Esophagus squamous epithelium (tissue), 5 donors: ENCODE measurements around the gene DCUN1D2. TPM values are rescaled to one million over a fixed set of nuclear protein-coding genes. Genes with fewer than 3 reads are reported as not detected.

Source experiments
- DNase-seq: peaks from one replicate; lab custom pipeline; 2025; lab: John Stamatoyannopoulos, UW
- H3K27ac ChIP-seq, 4 donors: fragments of 200-600 bp; sonication (generic); one replicate each; pipeline ENCODE4 v1.5.1; 2016 to 2019; ENCODE audit warnings: mild to moderate bottlenecking in 1 of 4
- H3K27me3 ChIP-seq, 4 donors: fragments of 200-600 bp; sonication (generic); 1 replicate in 3 of 4; 2 replicates in 1 of 4; pipeline versions ENCODE4 v1.5.1 to v1.6.0; 2017 to 2021; ENCODE audit warnings: antibody characterized with exemption in 1 of 4
- H3K36me3 ChIP-seq, 3 donors: fragments of 200-600 bp; sonication (generic); one replicate each; pipeline ENCODE4 v1.5.1; 2016 to 2019
- H3K4me1 ChIP-seq, 3 donors: fragments of 200-600 bp; sonication (generic); one replicate each; pipeline ENCODE4 v1.5.1; 2017 to 2019
- H3K4me3 ChIP-seq, 4 donors: fragments of 200-600 bp; sonication (generic); 1 replicate in 3 of 4; 2 replicates in 1 of 4; pipeline ENCODE4 v1.5.1; 2016 to 2019; ENCODE audit warnings: mild to moderate bottlenecking in 2 of 4, moderate library complexity in 1 of 4
- H3K9me3 ChIP-seq, 3 donors: fragments of 200-600 bp; sonication (generic); one replicate each; pipeline ENCODE4 v1.5.1; 2016 to 2019
- POLR2A ChIP-seq, 4 donors: fragments of 450-650 bp; IDR thresholded peaks; one replicate each; pipeline ENCODE4 v1.6.1; 2017; ENCODE audit warnings: antibody characterized with exemption in 4 of 4, mild to moderate bottlenecking in 4 of 4, moderate library complexity in 3 of 4
- WGBS, 2 donors: methylation state at CpG; one replicate each; pipeline ENCODE4 v1.1.5; 2018; 5-methylcytosine and 5-hydroxymethylcytosine counted together
- intact Hi-C: fragments of 100-400 bp; cut with DNase I; formaldehyde crosslinking; loops from one replicate; pipeline ENCODE4 v1.15.0; 2022
- total RNA-seq, 4 donors: library from RNA; depleted of rRNA; stranded (reverse); fragments of >200 nt; gene quantifications; one replicate each; pipeline ENCODE4 v1.1.0, GENCODE V29; 2016
- TF ChIP-seq, protein P1 (sequence below), 6 experiments: fragments of 450-650 bp in 4 of 6; fragments of 200-600 bp in 2 of 6; sonication (generic) in 2 of 6; IDR thresholded peaks; one replicate each; pipeline ENCODE4 v1.5.1; 2016 to 2019; ENCODE audit warnings: antibody characterized with exemption in 6 of 6, mild to moderate bottlenecking in 4 of 6, moderate library complexity in 4 of 6
- donor health status: DM: yes; HTN: yes; CAD: no.

The DCUN1D2 gene
- total RNA-seq, 4 donors from 2014 or later, result 4.7 to 14.1 (median 7.7) TPM

DNA sequence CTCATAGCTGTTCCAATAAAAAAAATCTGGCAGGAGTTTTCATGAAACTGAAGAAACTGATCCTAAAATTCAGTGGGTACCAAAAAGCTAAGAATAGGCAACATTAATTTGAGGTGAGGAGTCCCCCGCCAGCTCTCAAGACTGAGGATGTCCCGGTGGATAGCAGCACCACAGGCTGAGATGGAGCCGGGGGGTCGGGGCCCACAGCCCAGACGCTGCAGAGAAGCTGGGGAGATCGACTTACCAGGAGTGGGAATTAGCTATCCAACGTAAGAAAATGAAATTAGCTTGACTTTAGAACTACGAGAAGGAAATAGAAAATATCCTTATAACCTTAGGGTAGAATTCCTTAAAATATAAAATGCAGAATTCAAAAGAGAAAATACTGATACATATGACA lies 23.2 kb upstream of the DCUN1D2 start:
- no peaks in the 10 kb centered on the region for H3K9me3 ChIP-seq
- 81 to 89% methylated on average over 8 of the region's 8 CpGs for WGBS, 2 donors
- H3K4me3 ChIP-seq, result no peak overlapping the region
- TF ChIP-seq, protein P1, sequence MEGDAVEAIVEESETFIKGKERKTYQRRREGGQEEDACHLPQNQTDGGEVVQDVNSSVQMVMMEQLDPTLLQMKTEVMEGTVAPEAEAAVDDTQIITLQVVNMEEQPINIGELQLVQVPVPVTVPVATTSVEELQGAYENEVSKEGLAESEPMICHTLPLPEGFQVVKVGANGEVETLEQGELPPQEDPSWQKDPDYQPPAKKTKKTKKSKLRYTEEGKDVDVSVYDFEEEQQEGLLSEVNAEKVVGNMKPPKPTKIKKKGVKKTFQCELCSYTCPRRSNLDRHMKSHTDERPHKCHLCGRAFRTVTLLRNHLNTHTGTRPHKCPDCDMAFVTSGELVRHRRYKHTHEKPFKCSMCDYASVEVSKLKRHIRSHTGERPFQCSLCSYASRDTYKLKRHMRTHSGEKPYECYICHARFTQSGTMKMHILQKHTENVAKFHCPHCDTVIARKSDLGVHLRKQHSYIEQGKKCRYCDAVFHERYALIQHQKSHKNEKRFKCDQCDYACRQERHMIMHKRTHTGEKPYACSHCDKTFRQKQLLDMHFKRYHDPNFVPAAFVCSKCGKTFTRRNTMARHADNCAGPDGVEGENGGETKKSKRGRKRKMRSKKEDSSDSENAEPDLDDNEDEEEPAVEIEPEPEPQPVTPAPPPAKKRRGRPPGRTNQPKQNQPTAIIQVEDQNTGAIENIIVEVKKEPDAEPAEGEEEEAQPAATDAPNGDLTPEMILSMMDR (IDR thresholded peaks at IDR 0.05), result no peak
- no peak for TF ChIP-seq POLR2A (IDR thresholded peaks at IDR 0.05)
- no peaks in the 10 kb centered on the region for H3K27me3 ChIP-seq
- no peak for DNase-seq
- intact Hi-C loops, result no loop called here
- H3K4me1 ChIP-seq, result no peaks in the 10 kb centered on the region
- H3K36me3 ChIP-seq, result peaks cover 0 to 67% (median 14%) of the 10 kb centered on the region in 3 donors
- no peak overlapping the region for H3K27ac ChIP-seq

DNA sequence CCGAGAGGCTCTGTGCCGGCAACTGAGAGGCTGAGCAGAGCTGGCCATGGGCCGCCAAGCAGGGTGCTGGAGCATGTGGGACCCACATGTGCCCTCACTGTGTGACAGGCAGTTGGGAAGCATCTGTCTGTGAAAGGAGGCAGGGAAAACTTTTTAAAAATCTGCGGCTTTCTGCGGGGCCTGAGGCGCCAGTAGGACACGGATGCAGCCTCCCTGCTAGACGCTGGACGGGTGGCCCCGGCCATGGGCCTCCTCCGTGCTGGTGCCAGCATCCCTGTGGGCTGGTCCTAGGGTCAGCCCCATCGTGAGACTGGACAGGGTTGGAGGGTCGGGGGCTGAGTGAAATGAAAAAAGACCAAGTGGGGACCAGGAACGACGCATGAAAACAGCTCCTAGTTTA lies 20.9 kb upstream of the DCUN1D2 start:
- Histone ChIP-seq H3K4me1 (no peaks in the 10 kb centered on the region), H3K27me3 (no peaks in the 10 kb centered on the region), H3K9me3 (no peaks in the 10 kb centered on the region), H3K36me3 (peaks cover 0 to 76% (median 14%) of the 10 kb centered on the region in 3 donors), H3K27ac (no peak overlapping the region), H3K4me3 (no peak overlapping the region)
- no peak for TF ChIP-seq POLR2A (IDR thresholded peaks at IDR 0.05)
- TF ChIP-seq, protein P1 (IDR thresholded peaks at IDR 0.05), result no peak
- DNase-seq, result no peak
- 89 to 93% methylated on average over 13 to 14 of the region's 15 CpGs for WGBS, 2 donors
- intact Hi-C loops, result no loop called here

DNA sequence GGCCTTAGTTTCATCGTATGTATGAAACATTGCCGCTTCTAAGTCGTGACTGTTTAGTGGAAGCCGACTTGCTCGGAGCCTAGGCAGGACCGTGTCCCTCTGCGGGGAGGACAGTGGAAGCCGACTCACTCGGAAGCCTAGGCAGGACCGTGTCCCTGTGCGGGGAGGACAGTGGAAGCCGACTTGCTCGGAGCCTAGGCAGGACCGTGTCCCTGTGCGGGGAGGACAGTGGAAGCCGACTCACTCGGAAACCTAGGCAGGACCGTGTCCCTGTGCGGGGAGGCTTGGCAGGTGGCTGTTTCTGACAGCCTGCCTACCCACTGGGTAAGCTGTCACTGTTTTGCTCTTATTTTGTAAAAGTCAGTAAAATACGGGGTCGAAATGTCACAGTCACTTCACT lies 20.4 kb upstream of the DCUN1D2 start:
- no peaks in the 10 kb centered on the region for H3K4me1 ChIP-seq
- H3K9me3 ChIP-seq, result no peaks in the 10 kb centered on the region
- no peaks in the 10 kb centered on the region for H3K27me3 ChIP-seq
- H3K36me3 ChIP-seq, result peaks cover 0 to 76% (median 14%) of the 10 kb centered on the region in 3 donors
- DNase-seq, result no peak
- TF ChIP-seq, protein P1 (IDR thresholded peaks at IDR 0.05), result no peak
- TF ChIP-seq POLR2A (IDR thresholded peaks at IDR 0.05), result no peak
- intact Hi-C loops, result no loop called here
- no peak overlapping the region for H3K4me3 ChIP-seq
- 94 to 97% methylated on average over 6 to 18 of the region's 21 CpGs for WGBS, 2 donors
- no peak overlapping the region for H3K27ac ChIP-seq

DNA sequence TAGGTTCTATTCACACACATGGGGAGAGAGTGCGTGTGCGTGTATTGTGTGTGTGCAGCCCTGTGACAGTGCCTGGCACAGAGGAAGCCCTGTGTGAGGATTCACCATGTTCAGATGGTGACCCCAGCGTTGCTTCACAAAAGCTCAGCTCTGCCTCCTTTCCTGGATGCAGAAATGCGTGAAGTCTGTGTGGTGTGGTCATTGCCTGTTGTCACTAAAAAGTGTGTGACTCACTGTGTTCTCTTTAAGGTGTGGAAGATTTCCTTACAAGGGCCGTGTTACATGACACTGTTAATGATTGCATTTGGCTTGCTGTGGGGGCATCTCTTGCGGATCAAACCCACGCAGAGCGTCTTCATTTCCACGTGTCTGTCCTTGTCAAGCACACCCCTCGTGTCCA lies 19.5 kb upstream of the DCUN1D2 start:
- no peak for DNase-seq
- Histone ChIP-seq H3K9me3 (no peaks in the 10 kb centered on the region), H3K36me3 (peaks cover 0 to 78% (median 14%) of the 10 kb centered on the region in 3 donors), H3K4me3 (no peak overlapping the region), H3K27me3 (no peaks in the 10 kb centered on the region), H3K4me1 (no peaks in the 10 kb centered on the region), H3K27ac (no peak overlapping the region)
- TF ChIP-seq, protein P1 (IDR thresholded peaks at IDR 0.05), result no peak
- no peak for TF ChIP-seq POLR2A (IDR thresholded peaks at IDR 0.05)
- intact Hi-C loops, result no loop called here
- 82 to 87% methylated on average over 8 to 10 of the region's 10 CpGs for WGBS, 2 donors

DNA sequence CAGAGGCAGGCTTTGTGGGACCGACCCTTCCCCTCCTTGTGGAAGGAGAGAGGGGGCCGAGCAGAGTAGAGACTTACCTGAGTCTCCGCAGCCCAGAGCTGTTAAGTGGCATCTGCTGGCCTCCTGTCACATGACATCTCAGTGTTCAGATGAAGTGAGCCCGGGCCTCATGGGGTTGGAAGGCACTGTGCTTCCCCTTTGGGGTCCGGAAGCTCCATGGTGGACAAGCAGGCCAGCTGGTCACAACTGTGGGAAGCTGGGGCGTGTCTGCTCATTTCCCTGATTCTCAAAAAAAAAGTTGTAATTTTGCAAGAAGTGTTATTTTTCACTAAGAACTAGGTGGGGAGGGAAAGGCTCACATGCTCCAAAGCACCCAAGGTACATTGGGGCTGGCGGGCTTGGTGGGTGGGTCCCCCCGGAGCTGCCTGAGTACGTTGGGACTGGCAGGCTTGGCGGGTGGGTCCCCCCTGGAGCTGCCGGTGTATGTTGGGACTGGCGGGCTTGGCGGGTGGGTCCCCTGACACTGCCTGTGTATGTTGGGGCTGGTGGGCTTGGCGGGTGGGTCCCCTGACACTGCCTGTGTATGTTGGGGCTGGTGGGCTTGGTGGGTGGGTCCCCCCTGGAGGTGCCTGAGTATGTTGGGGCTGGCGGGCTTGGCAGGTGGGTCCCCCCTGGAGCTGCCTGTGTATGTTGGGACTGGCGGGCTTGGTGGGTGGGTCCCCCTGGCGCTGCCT lies 18.2 kb upstream of the DCUN1D2 start:
- Histone ChIP-seq H3K4me1 (no peaks in the 10 kb centered on the region), H3K36me3 (peaks cover 0 to 79% (median 22%) of the 10 kb centered on the region in 3 donors), H3K9me3 (no peaks in the 10 kb centered on the region), H3K27ac (no peak overlapping the region), H3K4me3 (no peak overlapping the region), H3K27me3 (no peaks in the 10 kb centered on the region)
- DNase-seq, result no peak
- TF ChIP-seq POLR2A (IDR thresholded peaks at IDR 0.05), result no peak
- TF ChIP-seq, protein P1 (IDR thresholded peaks at IDR 0.05), result no peak
- 84 to 89% methylated on average over 5 to 12 of the region's 17 CpGs for WGBS, 2 donors
- intact Hi-C loops, result no loop called here
